Measurements from ENCODE around the gene RANBP10.

Gene RANBP10

GRCh38 chr16:67801241-67801640, 5.1 kb downstream of the RANBP10 start:
- TF ChIP-seq ESRRG (CRISPR knock-in tag; IDR thresholded peaks at IDR 0.05) (no peak), CREB5 (CRISPR knock-in tag; IDR thresholded peaks at IDR 0.05; ENCODE audit: low read depth) (no peak), ZNF70 (CRISPR knock-in tag; IDR thresholded peaks at IDR 0.05) (no peak), OSR1 (CRISPR knock-in tag; IDR thresholded peaks at IDR 0.05) (no peak), POU6F1 (CRISPR knock-in tag; IDR thresholded peaks at IDR 0.05; ENCODE audit: borderline replicate concordance, low read depth) (no peak), TOX (CRISPR knock-in tag; IDR thresholded peaks at IDR 0.05; ENCODE audit: borderline replicate concordance) (no peak), CSRNP3 (CRISPR knock-in tag; IDR thresholded peaks at IDR 0.05) (no peak), GLIS3 (CRISPR knock-in tag; IDR thresholded peaks at IDR 0.05) (no peak), PATZ1 (CRISPR knock-in tag; IDR thresholded peaks at IDR 0.05; ENCODE audit: borderline replicate concordance) (no peak), TSHZ2 (CRISPR knock-in tag; IDR thresholded peaks at IDR 0.05) (no peak), ARNTL (CRISPR knock-in tag; IDR thresholded peaks at IDR 0.05; ENCODE audit: borderline replicate concordance, low read depth) (no peak), ISL1 (CRISPR knock-in tag; IDR thresholded peaks at IDR 0.05) (no peak), CSDC2 (CRISPR knock-in tag; IDR thresholded peaks at IDR 0.05) (no peak), ZNF8 (CRISPR knock-in tag; IDR thresholded peaks at IDR 0.05) (no peak), ZFP3 (CRISPR knock-in tag; IDR thresholded peaks at IDR 0.05) (no peak)

GRCh38 chr16:67800338-67800926, 5.9 kb downstream of the RANBP10 start:
- TF ChIP-seq ESRRG (CRISPR knock-in tag; IDR thresholded peaks at IDR 0.05) (no peak), ISL1 (CRISPR knock-in tag; IDR thresholded peaks at IDR 0.05) (no peak), TOX (CRISPR knock-in tag; IDR thresholded peaks at IDR 0.05; ENCODE audit: borderline replicate concordance) (no peak), OSR1 (CRISPR knock-in tag; IDR thresholded peaks at IDR 0.05) (no peak), RARB (CRISPR knock-in tag; IDR thresholded peaks at IDR 0.05) (no peak), ARNTL (CRISPR knock-in tag; IDR thresholded peaks at IDR 0.05; ENCODE audit: borderline replicate concordance, low read depth) (no peak), PATZ1 (CRISPR knock-in tag; IDR thresholded peaks at IDR 0.05; ENCODE audit: borderline replicate concordance) (no peak), CSDC2 (CRISPR knock-in tag; IDR thresholded peaks at IDR 0.05) (no peak), TSHZ2 (CRISPR knock-in tag; IDR thresholded peaks at IDR 0.05) (no peak), TCF4 (CRISPR knock-in tag; IDR thresholded peaks at IDR 0.05; ENCODE audit: borderline replicate concordance) (no peak), PPARA (CRISPR knock-in tag; IDR thresholded peaks at IDR 0.05; ENCODE audit: borderline replicate concordance) (no peak), ZFP3 (CRISPR knock-in tag; IDR thresholded peaks at IDR 0.05) (no peak)
- no peak for ATAC-seq

More at GRCh38 chr16:67801241-67801640, 5.1 kb downstream of the RANBP10 start:
- no peak for ATAC-seq

Data from SK-N-SH treated with all-trans-retinoic acid at 6 μM for 48 hours (cell line).